HL-60 (cell line): ENCODE data around the gene EIF4E1B.

Source experiments
- CTCF ChIP-seq: IDR thresholded peaks from one replicate; pipeline ENCODE4 v1.5.1; 2011; ENCODE audit warnings: low read length, control low read depth, inconsistent platforms; ENCODE audit not compliant: insufficient read depth
- GABPA ChIP-seq: IDR thresholded peaks from 2 replicates; pipeline ENCODE4 v1.6.1; 2012; ENCODE audit warnings: low read depth
- POLR2AphosphoS5 ChIP-seq: IDR thresholded peaks from 2 replicates; pipeline ENCODE4 v1.6.1; 2012; ENCODE audit warnings: low read depth
- SPI1 ChIP-seq: IDR thresholded peaks from 2 replicates; pipeline ENCODE4 v1.6.1; 2012; ENCODE audit warnings: low read depth, mild to moderate bottlenecking, borderline replicate concordance
- TF ChIP-seq, protein P1 (sequence below): IDR thresholded peaks from 2 replicates; pipeline ENCODE4 v1.6.1; 2012; ENCODE audit warnings: low read depth; ENCODE audit not compliant: insufficient replicate concordance

DNA sequence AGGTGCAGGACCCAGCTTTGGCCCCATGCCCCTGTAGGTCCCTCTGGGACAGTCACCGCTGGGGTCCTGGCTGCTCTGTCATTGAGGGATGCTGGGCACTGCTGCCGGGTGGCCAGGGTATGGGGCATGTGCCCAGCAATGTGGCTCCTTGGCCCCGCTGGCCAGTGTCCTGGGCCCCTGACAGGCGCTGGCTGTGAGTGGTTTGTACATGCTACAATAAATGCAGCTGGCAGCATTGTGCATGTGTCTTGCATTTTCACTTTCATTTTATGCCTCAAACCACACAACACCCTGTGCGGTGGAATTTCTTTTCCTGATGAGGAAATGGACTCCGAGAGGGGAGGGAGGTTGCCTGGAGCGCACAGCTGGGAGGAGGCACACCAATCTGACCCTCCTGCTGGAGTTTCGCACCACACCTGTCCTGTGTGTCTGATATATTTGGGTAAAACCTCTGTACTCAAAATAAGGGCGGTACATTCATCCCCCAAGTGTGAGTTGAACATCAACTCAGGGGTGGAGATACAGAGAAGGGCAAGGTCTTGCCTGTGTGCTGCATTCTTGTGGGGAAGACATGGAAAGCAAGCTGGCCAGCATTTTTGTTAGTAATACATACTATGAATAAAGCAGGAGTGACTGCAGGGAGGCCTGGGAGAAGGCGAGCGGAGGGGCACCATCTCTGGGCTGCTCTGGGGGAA is 28.5 kb downstream of the EIF4E1B start:
- TF ChIP-seq CTCF (no peak), POLR2AphosphoS5 (no peak), GABPA (no peak), SPI1 (no peak)
- TF ChIP-seq, protein P1, sequence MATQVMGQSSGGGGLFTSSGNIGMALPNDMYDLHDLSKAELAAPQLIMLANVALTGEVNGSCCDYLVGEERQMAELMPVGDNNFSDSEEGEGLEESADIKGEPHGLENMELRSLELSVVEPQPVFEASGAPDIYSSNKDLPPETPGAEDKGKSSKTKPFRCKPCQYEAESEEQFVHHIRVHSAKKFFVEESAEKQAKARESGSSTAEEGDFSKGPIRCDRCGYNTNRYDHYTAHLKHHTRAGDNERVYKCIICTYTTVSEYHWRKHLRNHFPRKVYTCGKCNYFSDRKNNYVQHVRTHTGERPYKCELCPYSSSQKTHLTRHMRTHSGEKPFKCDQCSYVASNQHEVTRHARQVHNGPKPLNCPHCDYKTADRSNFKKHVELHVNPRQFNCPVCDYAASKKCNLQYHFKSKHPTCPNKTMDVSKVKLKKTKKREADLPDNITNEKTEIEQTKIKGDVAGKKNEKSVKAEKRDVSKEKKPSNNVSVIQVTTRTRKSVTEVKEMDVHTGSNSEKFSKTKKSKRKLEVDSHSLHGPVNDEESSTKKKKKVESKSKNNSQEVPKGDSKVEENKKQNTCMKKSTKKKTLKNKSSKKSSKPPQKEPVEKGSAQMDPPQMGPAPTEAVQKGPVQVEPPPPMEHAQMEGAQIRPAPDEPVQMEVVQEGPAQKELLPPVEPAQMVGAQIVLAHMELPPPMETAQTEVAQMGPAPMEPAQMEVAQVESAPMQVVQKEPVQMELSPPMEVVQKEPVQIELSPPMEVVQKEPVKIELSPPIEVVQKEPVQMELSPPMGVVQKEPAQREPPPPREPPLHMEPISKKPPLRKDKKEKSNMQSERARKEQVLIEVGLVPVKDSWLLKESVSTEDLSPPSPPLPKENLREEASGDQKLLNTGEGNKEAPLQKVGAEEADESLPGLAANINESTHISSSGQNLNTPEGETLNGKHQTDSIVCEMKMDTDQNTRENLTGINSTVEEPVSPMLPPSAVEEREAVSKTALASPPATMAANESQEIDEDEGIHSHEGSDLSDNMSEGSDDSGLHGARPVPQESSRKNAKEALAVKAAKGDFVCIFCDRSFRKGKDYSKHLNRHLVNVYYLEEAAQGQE: no peak
